ENCODE results near the gene RPS15. TPM values are rescaled to one million over a fixed set of nuclear protein-coding genes. Genes with fewer than 3 reads are reported as not detected.

RPS15 gene
- total RNA-seq, 1 experiment from 2014 or later, result 1,862 TPM

DNA sequence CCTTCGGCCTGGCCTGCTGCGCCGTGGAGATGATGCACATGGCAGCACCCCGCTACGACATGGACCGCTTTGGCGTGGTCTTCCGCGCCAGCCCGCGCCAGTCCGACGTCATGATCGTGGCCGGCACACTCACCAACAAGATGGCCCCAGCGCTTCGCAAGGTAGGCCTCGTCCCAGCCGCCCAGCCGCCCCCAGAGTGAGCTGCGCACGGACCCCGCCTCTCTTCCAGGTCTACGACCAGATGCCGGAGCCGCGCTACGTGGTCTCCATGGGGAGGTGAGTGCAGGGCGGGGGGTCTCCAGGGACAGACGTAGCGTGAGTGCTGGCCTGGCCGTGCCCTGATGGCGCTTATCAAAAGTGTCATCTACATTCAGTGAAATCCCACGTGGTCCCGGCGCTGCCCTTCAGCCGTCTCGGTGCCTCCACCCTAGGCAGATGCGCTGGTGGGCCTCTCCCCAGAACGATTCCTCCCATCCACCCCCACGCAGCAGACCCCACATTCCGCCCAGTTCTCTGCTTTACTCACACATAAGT, 47.2 kb upstream of the RPS15 start:
- no peak for TF ChIP-seq CEBPB (IDR thresholded peaks at IDR 0.05; ENCODE audit: low read depth)
- TF ChIP-seq CBX3 (IDR thresholded peaks at IDR 0.05; ENCODE audit: low read depth), result no peak
- no peak for TF ChIP-seq RAD21 (IDR thresholded peaks at IDR 0.05; ENCODE audit: low read depth)
- TF ChIP-seq SRF (IDR thresholded peaks at IDR 0.05; ENCODE audit: low read depth), result no peak
- TF ChIP-seq FOSL1 (IDR thresholded peaks at IDR 0.05; ENCODE audit: low read depth), result no peak
- no peak for TF ChIP-seq JUND (IDR thresholded peaks at IDR 0.05)
- TF ChIP-seq ZFX (IDR thresholded peaks at IDR 0.05), result no peak
- TF ChIP-seq YY1 (IDR thresholded peaks at IDR 0.05; ENCODE audit: extremely low read depth, insufficient replicate concordance, low read depth, low read length), result no peak
- TF ChIP-seq TCF7L2 (IDR thresholded peaks at IDR 0.05; ENCODE audit: borderline replicate concordance, extremely low read depth, insufficient read depth, insufficient read length), result no peak
- no peak for TF ChIP-seq ELF1 (IDR thresholded peaks at IDR 0.05; ENCODE audit: borderline replicate concordance, low read depth)
- no peaks in the 10 kb centered on the region; the same call in 1 of the 2 replicates for H3K79me2 ChIP-seq (ENCODE audit: insufficient read depth, low read length)
- no peaks in the 10 kb centered on the region for H3K9me2 ChIP-seq (ENCODE audit: insufficient read depth)
- H3K27ac ChIP-seq (ENCODE audit: low read depth, low read length), result no peak overlapping the region
- POLR2A ChIA-PET, result interaction anchor here (0.7 kb wide), 1 partner anchor 8 kb away, joined by 3 read pairs; the partner anchor contains the start of gene NDUFS7
- CTCF ChIA-PET, result no interaction called here
- no peaks in the 10 kb centered on the region for H3K27me3 ChIP-seq (ENCODE audit: insufficient read depth, low read length)
- peaks cover 2 to 3% of the 10 kb centered on the region in 2 experiments; a peak in 2 of 4 replicates for H3K4me1 ChIP-seq (ENCODE audit: control insufficient read depth in 1 of 2, insufficient read depth in 2 of 2, low read length in 2 of 2)
- no peak overlapping the region for H3K4me3 ChIP-seq (replicated peaks in 1 of 2; ENCODE audit: low read depth in 1 of 2, low read length in 2 of 2)
- H3K36me3 ChIP-seq (ENCODE audit: control insufficient read depth in 1 of 2, insufficient read depth in 2 of 2, low read length in 2 of 2), result peaks cover 2 to 14% of the 10 kb centered on the region in 2 experiments; a peak in 2 of 4 replicates
- H4K20me1 ChIP-seq (ENCODE audit: insufficient read depth), result no peaks in the 10 kb centered on the region
- no peak overlapping the region for H3K9ac ChIP-seq (ENCODE audit: low read length)
- BruUV-seq (replicated peaks), result no TSS peak
- no peak for DNase-seq (ENCODE audit: low read depth, low spot score)
- H2AFZ ChIP-seq (ENCODE audit: low read depth, low read length, poor library complexity, severe bottlenecking), result no peak overlapping the region
- ATAC-seq, result no peak
- H3K9me3 ChIP-seq (ENCODE audit: control insufficient read depth in 1 of 2, insufficient read depth in 1 of 2, low read depth in 1 of 2, low read length in 2 of 2), result no peaks in the 10 kb centered on the region
- intact Hi-C loops (cut with micrococcal nuclease), result no loop called here
- no peak overlapping the region for H3K4me2 ChIP-seq (ENCODE audit: low read length)
- RAD21 ChIA-PET (ENCODE audit: low non-redundant PET in 1 of 2, low total read pairs in 2 of 2, uncharacterized antibody in 2 of 2, unreplicated experiment in 2 of 2), result no interaction called here

DNA sequence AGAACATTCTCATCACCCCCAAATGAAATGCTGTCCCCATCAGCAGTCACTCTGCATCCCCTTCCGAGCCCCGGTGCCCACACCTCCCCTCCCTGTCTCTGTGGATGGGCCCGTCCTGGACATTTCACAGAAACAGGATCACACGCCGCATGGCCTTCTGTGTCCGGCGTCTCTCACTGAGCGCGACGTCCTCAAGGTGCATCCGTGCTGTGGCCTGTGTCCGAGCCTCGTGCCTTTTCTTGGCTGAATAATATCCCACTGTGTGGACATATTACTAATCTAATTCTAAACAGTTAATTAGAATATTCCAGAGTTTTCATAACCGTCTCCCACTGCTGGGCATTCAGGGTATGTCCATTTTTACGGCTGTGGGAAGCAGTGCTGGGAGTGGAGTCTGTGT, 45.8 kb upstream of the RPS15 start:
- RAD21 ChIA-PET (ENCODE audit: low non-redundant PET in 1 of 2, low total read pairs in 2 of 2, uncharacterized antibody in 2 of 2, unreplicated experiment in 2 of 2), result no interaction called here
- Histone ChIP-seq H3K27ac (ENCODE audit: low read depth, low read length) (no peak overlapping the region), H2AFZ (ENCODE audit: low read depth, low read length, poor library complexity, severe bottlenecking) (no peak overlapping the region), H3K27me3 (ENCODE audit: insufficient read depth, low read length) (no peaks in the 10 kb centered on the region), H3K79me2 (ENCODE audit: insufficient read depth, low read length) (no peaks in the 10 kb centered on the region), H3K4me2 (ENCODE audit: low read length) (no peak overlapping the region), H3K4me3 (replicated peaks in 1 of 2; ENCODE audit: low read depth in 1 of 2, low read length in 2 of 2) (no peak overlapping the region), H3K4me1 (ENCODE audit: control insufficient read depth in 1 of 2, insufficient read depth in 2 of 2, low read length in 2 of 2) (peaks cover 2 to 17% of the 10 kb centered on the region in 2 experiments; a peak in 2 of 4 replicates), H3K9me2 (ENCODE audit: insufficient read depth) (no peaks in the 10 kb centered on the region), H3K9me3 (ENCODE audit: control insufficient read depth in 1 of 2, insufficient read depth in 1 of 2, low read depth in 1 of 2, low read length in 2 of 2) (no peaks in the 10 kb centered on the region), H3K36me3 (ENCODE audit: control insufficient read depth in 1 of 2, insufficient read depth in 2 of 2, low read length in 2 of 2) (peaks cover 2 to 14% of the 10 kb centered on the region in 2 experiments; a peak in 2 of 4 replicates), H3K9ac (ENCODE audit: low read length) (no peak overlapping the region), H4K20me1 (ENCODE audit: insufficient read depth) (no peaks in the 10 kb centered on the region)
- POLR2A ChIA-PET, result no interaction called here
- no peak for DNase-seq (ENCODE audit: low read depth, low spot score)
- intact Hi-C loops (cut with micrococcal nuclease), result no loop called here
- CTCF ChIA-PET, result no interaction called here
- no peak for ATAC-seq
- no TSS peak for BruUV-seq (replicated peaks)
- TF ChIP-seq EGR1 (IDR thresholded peaks at IDR 0.05; ENCODE audit: low read depth) (no peak), ZFX (IDR thresholded peaks at IDR 0.05) (no peak), CEBPB (IDR thresholded peaks at IDR 0.05; ENCODE audit: low read depth) (no peak)
- TF ChIP-seq, protein P1, sequence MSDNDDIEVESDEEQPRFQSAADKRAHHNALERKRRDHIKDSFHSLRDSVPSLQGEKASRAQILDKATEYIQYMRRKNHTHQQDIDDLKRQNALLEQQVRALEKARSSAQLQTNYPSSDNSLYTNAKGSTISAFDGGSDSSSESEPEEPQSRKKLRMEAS (IDR thresholded peaks at IDR 0.05), result no peak
